ENCODE results near the gene EML6. TPM values are rescaled to one million over a fixed set of nuclear protein-coding genes. Genes with fewer than 3 reads are reported as not detected.

Gene EML6
- total RNA-seq, 1 donor from 2014 or later: 0.89 TPM

GRCh38 chr2:54787270-54787669 is 63.8 kb downstream of the EML6 start:
- intact Hi-C loops (cut with DNase I): no loop called here
- no peak for DNase-seq (ENCODE audit: low spot score)
- ATAC-seq: no peak

- intact Hi-C loops (cut with DNase I): no loop called here
- ATAC-seq (no peak), DNase-seq (ENCODE audit: low spot score) (no peak)
Measured at GRCh38 chr2:54787755-54788366, 64.4 kb downstream of the EML6 start.

GRCh38 chr2:54789878-54790277 is 66.4 kb downstream of the EML6 start:
- intact Hi-C loops (cut with DNase I): no loop called here
- DNase-seq (ENCODE audit: low spot score) (no peak), ATAC-seq (no peak)

- ATAC-seq: no peak
- intact Hi-C loops (cut with DNase I): no loop called here
- DNase-seq (ENCODE audit: low spot score): no peak
Measured at GRCh38 chr2:54791831-54792230, 68.4 kb downstream of the EML6 start.

- intact Hi-C loops (cut with DNase I): no loop called here
Measured at GRCh38 chr2:54797307-54797706, 73.8 kb downstream of the EML6 start.

GRCh38 chr2:54801352-54801751 is 77.9 kb downstream of the EML6 start:
- intact Hi-C loops (cut with DNase I): no loop called here
- ATAC-seq (no peak), DNase-seq (ENCODE audit: low spot score) (no peak)

More at GRCh38 chr2:54797307-54797706, 73.8 kb downstream of the EML6 start:
- no peak for ATAC-seq
- DNase-seq (ENCODE audit: low spot score): no peak

- DNase-seq (ENCODE audit: low spot score) (no peak), ATAC-seq (no peak)
- intact Hi-C loops (cut with DNase I): no loop called here
Measured at GRCh38 chr2:54803783-54804751, 80.6 kb downstream of the EML6 start.

- DNase-seq (ENCODE audit: low spot score): no peak
- ATAC-seq: no peak
- intact Hi-C loops (cut with DNase I): no loop called here
Measured at GRCh38 chr2:54805255-54805654, 81.8 kb downstream of the EML6 start.

GRCh38 chr2:54806975-54807374 is 83.5 kb downstream of the EML6 start:
- ATAC-seq: no peak
- intact Hi-C loops (cut with DNase I): no loop called here
- DNase-seq (ENCODE audit: low spot score): no peak

- ATAC-seq (no peak), DNase-seq (ENCODE audit: low spot score) (no peak)
- intact Hi-C loops (cut with DNase I): no loop called here
Measured at GRCh38 chr2:54808661-54809060, 85.2 kb downstream of the EML6 start.

GRCh38 chr2:54809819-54810218 is 86.4 kb downstream of the EML6 start:
- no peak for ATAC-seq
- intact Hi-C loops (cut with DNase I): no loop called here
- no peak for DNase-seq (ENCODE audit: low spot score)

- DNase-seq (ENCODE audit: low spot score): no peak
- intact Hi-C loops (cut with DNase I): no loop called here
- ATAC-seq: no peak
Measured at GRCh38 chr2:54810246-54810645, 86.8 kb downstream of the EML6 start.

- intact Hi-C loops (cut with DNase I): no loop called here
- DNase-seq (ENCODE audit: low spot score) (no peak), ATAC-seq (no peak)
Measured at GRCh38 chr2:54813584-54813983, 90.1 kb downstream of the EML6 start.

GRCh38 chr2:54814389-54815147 is 91.1 kb downstream of the EML6 start:
- intact Hi-C loops (cut with DNase I): no loop called here
- DNase-seq (ENCODE audit: low spot score) (no peak), ATAC-seq (no peak)

GRCh38 chr2:54815148-54815539 is 91.7 kb downstream of the EML6 start:
- DNase-seq (ENCODE audit: low spot score): no peak
- ATAC-seq: no peak
- intact Hi-C loops (cut with DNase I): no loop called here

GRCh38 chr2:54818226-54818625 is 94.8 kb downstream of the EML6 start:
- DNase-seq (ENCODE audit: low spot score): no peak
- no peak for ATAC-seq
- intact Hi-C loops (cut with DNase I): no loop called here

- intact Hi-C loops (cut with DNase I): no loop called here
- DNase-seq (ENCODE audit: low spot score): no peak
Measured at GRCh38 chr2:54820558-54820957, 97.1 kb downstream of the EML6 start.

GRCh38 chr2:54824567-54824966 is 101.1 kb downstream of the EML6 start:
- intact Hi-C loops (cut with DNase I): no loop called here
- no peak for ATAC-seq
- no peak for DNase-seq (ENCODE audit: low spot score)

More at GRCh38 chr2:54820558-54820957, 97.1 kb downstream of the EML6 start:
- no peak for ATAC-seq

- intact Hi-C loops (cut with DNase I): no loop called here
- DNase-seq (ENCODE audit: low spot score): no peak
- no peak for ATAC-seq
Measured at GRCh38 chr2:54830546-54830945, 107.1 kb downstream of the EML6 start.

GRCh38 chr2:54831480-54831879 is 108.0 kb downstream of the EML6 start:
- ATAC-seq (no peak), DNase-seq (ENCODE audit: low spot score) (no peak)
- intact Hi-C loops (cut with DNase I): no loop called here
